ENCODE data around the gene DVL3. TPM values are rescaled to one million over a fixed set of nuclear protein-coding genes. Genes with fewer than 3 reads are reported as not detected.

The DVL3 gene
- total and polyA plus RNA-seq, 2 experiments from 2014 or later: 49.1 to 121 TPM

- 95% methylated on average over 18 of the region's 18 CpGs for WGBS (ENCODE audit: low lambda C conversion rate, missing lambda C conversion rate)
- Histone ChIP-seq H3K9me2 (replicated peaks; ENCODE audit: insufficient read depth) (no peaks in the 10 kb centered on the region), H3K4me2 (peak overlapping the region; percentile 72), H3K27ac (peak overlapping the region; percentile 85), H3K4me1 (ENCODE audit: insufficient read depth) (peaks cover 15% of the 10 kb centered on the region), H3K36me3 (replicated peaks; ENCODE audit: insufficient read depth, low read depth) (peaks cover 4% of the 10 kb centered on the region), H3K9me3 (ENCODE audit: low read depth) (no peaks in the 10 kb centered on the region), H3K27me3 (no peaks in the 10 kb centered on the region), H3K4me3 (no peak overlapping the region), H4K20me1 (ENCODE audit: insufficient read depth, poor library complexity, severe bottlenecking) (peaks cover 22% of the 10 kb centered on the region), H2AFZ (peak overlapping the region; percentile 45), H3K79me2 (peaks cover 34% of the 10 kb centered on the region)
- TF ChIP-seq EZH2phosphoT487 (IDR thresholded peaks at IDR 0.05; ENCODE audit: low read depth, severe bottlenecking, unreplicated experiment) (no peak), EZH2 (IDR thresholded peaks at IDR 0.05; ENCODE audit: borderline replicate concordance) (no peak)
- DNase-seq (ENCODE audit: low spot score): no peak
Observed at GRCh38 chr3:184184546-184185230, 29.5 kb downstream of the DVL3 start.

GRCh38 chr3:184185461-184186183 lies 30.4 kb downstream of the DVL3 start:
- Histone ChIP-seq H3K79me2 (peaks cover 42% of the 10 kb centered on the region), H3K4me2 (peak overlapping the region; percentile 72), H3K27me3 (no peaks in the 10 kb centered on the region), H3K27ac (peak overlapping the region; percentile 85), H3K4me1 (ENCODE audit: insufficient read depth) (peaks cover 15% of the 10 kb centered on the region), H3K4me3 (no peak overlapping the region), H3K36me3 (replicated peaks; ENCODE audit: insufficient read depth, low read depth) (no peaks in the 10 kb centered on the region), H2AFZ (peak overlapping the region; percentile 45), H3K9me2 (replicated peaks; ENCODE audit: insufficient read depth) (no peaks in the 10 kb centered on the region), H3K9me3 (ENCODE audit: low read depth) (no peaks in the 10 kb centered on the region), H4K20me1 (ENCODE audit: insufficient read depth, poor library complexity, severe bottlenecking) (peaks cover 19% of the 10 kb centered on the region)
- no peak for TF ChIP-seq EZH2 (IDR thresholded peaks at IDR 0.05; ENCODE audit: borderline replicate concordance)
- no peak for TF ChIP-seq CTCF (IDR thresholded peaks at IDR 0.05; ENCODE audit: poor library complexity)
- TF ChIP-seq EZH2phosphoT487 (IDR thresholded peaks at IDR 0.05; ENCODE audit: low read depth, severe bottlenecking, unreplicated experiment): no peak
- DNase-seq (ENCODE audit: low spot score): peak; percentile 100
- 3% methylated on average over 50 of the region's 55 CpGs for WGBS (ENCODE audit: low lambda C conversion rate, missing lambda C conversion rate)

DNA sequence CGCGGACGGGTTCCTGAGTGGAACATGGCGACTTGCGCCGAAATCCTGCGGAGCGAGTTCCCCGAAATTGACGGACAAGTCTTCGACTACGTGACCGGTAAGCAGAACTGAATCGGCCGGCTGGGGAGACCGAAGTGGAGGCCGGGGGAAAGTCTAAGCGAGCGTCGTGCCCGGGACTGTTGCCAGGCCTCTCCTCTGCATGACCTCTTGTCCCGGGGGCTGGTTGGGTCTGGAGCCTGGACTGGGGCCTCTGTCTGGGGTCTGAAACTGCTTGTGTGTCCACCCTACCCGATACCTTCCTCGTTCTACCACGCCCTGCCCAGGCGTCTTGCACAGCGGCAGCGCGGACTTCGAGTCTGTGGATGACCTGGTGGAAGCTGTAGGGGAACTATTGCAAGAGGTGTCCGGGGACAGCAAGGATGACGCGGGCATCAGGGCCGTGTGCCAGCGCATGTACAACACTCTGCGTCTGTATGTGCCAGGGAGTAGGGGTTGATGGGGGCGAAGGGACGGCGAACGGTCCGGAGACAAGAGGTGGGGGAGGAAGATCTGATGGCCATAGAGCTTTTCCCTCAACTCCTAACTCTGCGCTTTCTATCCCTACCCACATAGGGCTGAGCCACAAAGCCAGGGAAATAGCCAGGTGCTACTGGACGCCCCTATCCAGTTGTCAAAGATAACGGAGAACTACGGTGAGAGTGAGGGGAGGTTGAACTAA lies 31.2 kb downstream of the DVL3 start, which contains the start of gene ABCF3:
Gene ABCF3 (plus strand): TSS at position 16 of the 718 bp plus-strand sequence. CDS start 9 bp downstream, at position 25.
- Histone ChIP-seq H3K36me3 (replicated peaks; ENCODE audit: insufficient read depth, low read depth) (no peaks in the 10 kb centered on the region), H2AFZ (peak within 1 kb of the TSS; percentile 55), H3K79me2 (peaks cover 46% of the 10 kb centered on the region), H3K4me3 (peak within 1 kb of the TSS; percentile 62), H3K27me3 (no peaks in the 10 kb centered on the region), H4K20me1 (ENCODE audit: insufficient read depth, poor library complexity, severe bottlenecking) (peaks cover 19% of the 10 kb centered on the region), H3K9me3 (ENCODE audit: low read depth) (no peaks in the 10 kb centered on the region), H3K9me2 (replicated peaks; ENCODE audit: insufficient read depth) (no peaks in the 10 kb centered on the region), H3K4me1 (ENCODE audit: insufficient read depth) (peaks cover 15% of the 10 kb centered on the region), H3K4me2 (peak within 1 kb of the TSS; percentile 99), H3K27ac (peak within 1 kb of the TSS; percentile 85)
- no peak for TF ChIP-seq EZH2phosphoT487 (IDR thresholded peaks at IDR 0.05; ENCODE audit: low read depth, severe bottlenecking, unreplicated experiment)
- TF ChIP-seq EZH2 (IDR thresholded peaks at IDR 0.05; ENCODE audit: borderline replicate concordance): no peak
- no peak for TF ChIP-seq CTCF (IDR thresholded peaks at IDR 0.05; ENCODE audit: poor library complexity)
- 2% methylated on average over 43 of the region's 45 CpGs for WGBS (ENCODE audit: low lambda C conversion rate, missing lambda C conversion rate)
- DNase-seq (ENCODE audit: low spot score): no peak

Measured in hepatocyte (in vitro differentiated cells).